GM12878 (cell line): Measurements from ENCODE around the gene VIPR2. TPM values are rescaled to one million over a fixed set of nuclear protein-coding genes. Genes with fewer than 3 reads are reported as not detected.

ENCODE experiments used
- ATAC-seq: fragments of 200-7000 bp; cut with Tn5 transposase; 3 replicates; pipeline ENCODE4 v1.9.1; 2020; ENCODE audit warnings: mild to moderate bottlenecking, moderate library complexity
- BruUV-seq: library from RNA; stranded (reverse); fragments of 400-500 nt; replicated peaks from 2 replicates; lab custom pipeline; 2021; lab: Mats Ljungman, UMichigan
- CTCF ChIA-PET: fragments of 300-600 bp; sonication (Branson Sonifier 250); formaldehyde crosslinking; extraction: SDS; loops from one replicate; lab custom pipeline; 2021; ENCODE audit warnings: inconsistent platforms; lab: Yijun Ruan, JAX
- POLR2A ChIA-PET: fragments of 350-600 bp; formaldehyde crosslinking; extraction: SDS; loops from one replicate; lab custom pipeline; 2021; ENCODE audit warnings: inconsistent platforms; lab: Charles Lee
- RAD21 ChIA-PET: fragments of 300-600 bp; sonication (Branson Sonifier 250); formaldehyde crosslinking; loops from one replicate; lab custom pipeline; 2023; ENCODE audit warnings: antibody characterized with exemption; ENCODE audit not compliant: unreplicated experiment; lab: Charles Lee
- SMC1A ChIA-PET: fragments of 300-600 bp; sonication (Branson Sonifier 250); formaldehyde crosslinking; loops from one replicate; lab custom pipeline; 2023; ENCODE audit not compliant: unreplicated experiment, uncharacterized antibody; lab: Charles Lee
- DNase-seq: peaks from one replicate; pipeline ENCODE4 v3.0.0-alpha.2; 2011; ENCODE audit warnings: low read depth, low spot score
- FAIRE-seq: peaks from 3 replicates; lab custom pipeline; 2011; peaks lifted over from hg19 to GRCh38; lab: Jason Lieb, UNC
- H2AFZ ChIP-seq: 2 replicates; pipeline ENCODE4 v1.6.0; 2011; ENCODE audit warnings: low read depth, low read length, control low read depth; ENCODE audit not compliant: control insufficient read depth
- H3K27ac ChIP-seq: 2 replicates; pipeline ENCODE4 v1.5.1; 2011; ENCODE audit warnings: control low read depth; ENCODE audit not compliant: control insufficient read depth, insufficient read depth
- H3K27me3 ChIP-seq, 2 experiments: replicated peaks in 1 of 2; 2 replicates each; pipeline versions ENCODE4 v1.6.0 to v1.6.1; 2011; ENCODE audit warnings: low read length in 1 of 2; ENCODE audit not compliant: control insufficient read depth in 2 of 2, insufficient read depth in 2 of 2
- H3K36me3 ChIP-seq, 2 experiments: 2 replicates each; pipeline ENCODE4 v1.5.1; 2011; ENCODE audit warnings: low read length in 1 of 2; ENCODE audit not compliant: control insufficient read depth in 2 of 2, insufficient read depth in 2 of 2
- H3K4me1 ChIP-seq: 2 replicates; pipeline ENCODE4 v1.6.1; 2011; ENCODE audit warnings: mild to moderate bottlenecking, low read length, moderate library complexity, mixed read lengths; ENCODE audit not compliant: control insufficient read depth, insufficient read depth
- H3K4me2 ChIP-seq: 2 replicates; pipeline ENCODE4 v1.6.0; 2011; ENCODE audit warnings: control low read depth; ENCODE audit not compliant: control insufficient read depth, insufficient read depth
- H3K4me3 ChIP-seq: fragments of 200-600 bp; sonication (generic); 2 replicates; pipeline ENCODE4 v1.5.1; 2016
- H3K79me2 ChIP-seq: 2 replicates; pipeline ENCODE4 v1.6.0; 2011; ENCODE audit warnings: low read length; ENCODE audit not compliant: control insufficient read depth, insufficient read depth
- H3K9ac ChIP-seq: 2 replicates; pipeline ENCODE4 v1.8.0; 2011; ENCODE audit warnings: low read length, control low read depth, mixed read lengths; ENCODE audit not compliant: control insufficient read depth, insufficient read depth
- H3K9me3 ChIP-seq: replicated peaks from 3 replicates; pipeline ENCODE4 v1.5.1; 2011; ENCODE audit warnings: mild to moderate bottlenecking, low read length; ENCODE audit not compliant: control insufficient read depth, insufficient read depth
- H4K20me1 ChIP-seq: 2 replicates; pipeline ENCODE4 v1.6.0; 2011; ENCODE audit not compliant: control insufficient read depth, insufficient read depth
- BCL3 ChIP-seq: IDR thresholded peaks from 2 replicates; pipeline ENCODE4 v1.6.1; 2011; ENCODE audit warnings: borderline replicate concordance, low read depth, mild to moderate bottlenecking, moderate library complexity, low read length; ENCODE audit not compliant: insufficient read depth, poor library complexity, severe bottlenecking
- CBX3 ChIP-seq: fragments of 200-600 bp; sonication (generic); IDR thresholded peaks from 2 replicates; pipeline ENCODE4 v1.6.1; 2016; ENCODE audit warnings: low read depth, borderline replicate concordance
- ELK1 ChIP-seq: IDR thresholded peaks from 2 replicates; pipeline ENCODE4 v1.6.1; 2012; ENCODE audit warnings: low read depth, low read length, improper control_type of control experiment
- EP300 ChIP-seq, 2 experiments: fragments of 150-350 bp in 1 of 2; IDR thresholded peaks; 2 replicates each; pipeline ENCODE4 v1.6.1; 2011 to 2012; ENCODE audit warnings: low read depth in 2 of 2, low read length in 2 of 2, borderline replicate concordance in 1 of 2, improper control_type of control experiment in 1 of 2, inconsistent platforms in 1 of 2; ENCODE audit not compliant: control insufficient read depth in 1 of 2
- GATAD2B ChIP-seq: fragments of 450-650 bp; conservative IDR thresholded peaks from 2 replicates; pipeline ENCODE4 v1.6.1; 2017; ENCODE audit warnings: low read depth, mild to moderate bottlenecking, moderate library complexity
- HCFC1 ChIP-seq: fragments of 150-350 bp; IDR thresholded peaks from 2 replicates; pipeline ENCODE4 v1.6.1; 2014; ENCODE audit warnings: low read length
- KDM1A ChIP-seq: fragments of 200-600 bp; sonication (generic); IDR thresholded peaks from 2 replicates; pipeline ENCODE4 v1.6.1; 2016; ENCODE audit warnings: borderline replicate concordance
- MEF2A ChIP-seq: IDR thresholded peaks from 2 replicates; pipeline ENCODE4 v1.6.1; 2011; ENCODE audit warnings: low read depth, mild to moderate bottlenecking, low read length, moderate library complexity; ENCODE audit not compliant: insufficient read depth
- MXI1 ChIP-seq: fragments of 150-350 bp; IDR thresholded peaks from 2 replicates; pipeline ENCODE4 v1.6.1; 2011; ENCODE audit warnings: low read depth, mild to moderate bottlenecking, inconsistent platforms, low read length, improper control_type of control experiment
- POU2F2 ChIP-seq: IDR thresholded peaks from 3 replicates; pipeline ENCODE4 v1.6.1; 2011; ENCODE audit warnings: low read depth, mild to moderate bottlenecking, low read length, borderline replicate concordance
- RUNX3 ChIP-seq: IDR thresholded peaks from 2 replicates; pipeline ENCODE4 v1.6.1; 2012; ENCODE audit warnings: low read length, inconsistent platforms
- SMC3 ChIP-seq: IDR thresholded peaks from 2 replicates; pipeline ENCODE4 v1.6.1; 2011; ENCODE audit warnings: low read length, improper control_type of control experiment, borderline replicate concordance
- STAT1 ChIP-seq: fragments of 450-650 bp; conservative IDR thresholded peaks from 2 replicates; pipeline ENCODE4 v1.6.1; 2014; ENCODE audit warnings: antibody characterized with exemption, mild to moderate bottlenecking
- SUPT20H ChIP-seq: IDR thresholded peaks from 2 replicates; pipeline ENCODE4 v1.6.1; 2011; ENCODE audit warnings: low read depth, mild to moderate bottlenecking, low read length, moderate library complexity, borderline replicate concordance; ENCODE audit not compliant: control insufficient read depth
- TCF12 ChIP-seq: IDR thresholded peaks from 2 replicates; pipeline ENCODE4 v1.6.1; 2011; ENCODE audit warnings: low read depth, mild to moderate bottlenecking, low read length
- ZBED1 ChIP-seq: IDR thresholded peaks from 2 replicates; pipeline ENCODE4 v1.6.1; 2016; ENCODE audit warnings: borderline replicate concordance
- ZBTB4 ChIP-seq: fragments of 450-650 bp; formaldehyde crosslinking; IDR thresholded peaks from 2 replicates; pipeline ENCODE4 v1.4.0; 2022; ENCODE audit warnings: mild to moderate bottlenecking, moderate library complexity
- ZNF622 ChIP-seq: fragments of 450-650 bp; IDR thresholded peaks from 2 replicates; pipeline ENCODE4 v1.6.1; 2017; ENCODE audit warnings: mild to moderate bottlenecking, inconsistent platforms
- WGBS: methylation state at CpG from one replicate; pipeline ENCODE4 v1.1.6; 2016; ENCODE audit warnings: low lambda C conversion rate; ENCODE audit not compliant: insufficient replicate concordance, insufficient coverage; ENCODE audit errors: missing lambda C conversion rate; 5-methylcytosine and 5-hydroxymethylcytosine counted together
- in situ Hi-C: fragments of 300-500 bp; cut with MboI; formaldehyde crosslinking; loops from 9 replicates; pipeline ENCODE4 v1.14.3; 2018; ENCODE audit warnings: mixed read lengths
- intact Hi-C: fragments of 100-400 bp; cut with micrococcal nuclease; formaldehyde crosslinking; loops from one replicate; pipeline ENCODE4 v1.14.2; 2022; ENCODE audit not compliant: unreplicated experiment
- polyA plus RNA-seq, 11 experiments: library from polyadenylated mRNA; depleted of rRNA in 4 of 11; unstranded in 6 of 11; stranded (reverse) in 5 of 11; fragments of >200 nt; fragmentation: Nextera tagmentation in 4 of 11; fragmentation: Illumina TruSeq in 1 of 11; extraction: Ambion mirVana in 4 of 11; extraction: Trizol in 1 of 11; gene quantifications; 1 replicate in 1 of 11; 2 replicates in 10 of 11; pipeline versions ENCODE4 v1.2.1 to v1.2.3, GENCODE V29; 2011 to 2016; ENCODE audit warnings: inconsistent platforms in 2 of 11, missing spikeins in 2 of 11, low read depth in 1 of 11
- total RNA-seq, 4 experiments: library from RNA; depleted of rRNA in 3 of 4; stranded (reverse); fragments of >200 nt in 3 of 4; fragmentation: Illumina TruSeq in 1 of 4; extraction: Trizol in 1 of 4; gene quantifications; 2 replicates each; pipeline versions ENCODE4 v1.2.1 to v1.2.3, GENCODE V29; 2013 to 2021

VIPR2 gene
- total and polyA plus RNA-seq, 10 of the 15 experiments (the other 5 are each of a cell fraction or from before 2014, with no cell fraction given), result not detected

GRCh38 chr7:159042581-159043101 lies 102.0 kb downstream of the VIPR2 start (continued):
- no peak for TF ChIP-seq BCL3
- TF ChIP-seq, all 136 proteins: peak for 0

- H3K27ac ChIP-seq, result no peak overlapping the region
- 33% methylated on average over 8 of the region's 8 CpGs for WGBS
- POLR2A ChIA-PET, result no interaction called here
- no TSS peak for BruUV-seq
- DNase-seq (no peak), ATAC-seq (no peak), FAIRE-seq (no peak)
- no peaks in the 10 kb centered on the region for H3K79me2 ChIP-seq
- H3K27me3 ChIP-seq, result no peaks in the 10 kb centered on the region
- in situ Hi-C loops, result no loop called here
- RAD21 ChIA-PET, result no interaction called here
- H2AFZ ChIP-seq, result no peak overlapping the region
- H3K4me2 ChIP-seq, result no peak overlapping the region
- H3K4me1 ChIP-seq, result no peaks in the 10 kb centered on the region
- SMC1A ChIA-PET, result no interaction called here
- TF ChIP-seq KDM1A (no peak), GATAD2B (no peak), RUNX3 (no peak), EP300 (IDR thresholded peaks at IDR 0.05; ENCODE audit: borderline replicate concordance in 1 of 2, control insufficient read depth in 1 of 2, low read depth in 2 of 2, low read length in 2 of 2) (no peak), ZBED1 (no peak), ELK1 (no peak), STAT1 (no peak), MEF2A (no peak), MXI1 (no peak), ZBTB4 (no peak), POU2F2 (no peak), HCFC1 (no peak), SUPT20H (no peak), TCF12 (no peak), CBX3 (no peak), SMC3 (no peak), ZNF622 (no peak)
- no peaks in the 10 kb centered on the region for H4K20me1 ChIP-seq
- intact Hi-C loops, result no loop called here
- no peak overlapping the region for H3K9ac ChIP-seq
- no peak overlapping the region for H3K4me3 ChIP-seq
- CTCF ChIA-PET, result no interaction called here
- no peaks in the 10 kb centered on the region; the same call in 2 of the 3 replicates for H3K9me3 ChIP-seq
- H3K36me3 ChIP-seq, result no peaks in the 10 kb centered on the region
These were observed 102.6 kb downstream of the VIPR2 start for GRCh38 chr7:159042103-159042502.
